ENCODE results near the gene IKZF2.

DNA sequence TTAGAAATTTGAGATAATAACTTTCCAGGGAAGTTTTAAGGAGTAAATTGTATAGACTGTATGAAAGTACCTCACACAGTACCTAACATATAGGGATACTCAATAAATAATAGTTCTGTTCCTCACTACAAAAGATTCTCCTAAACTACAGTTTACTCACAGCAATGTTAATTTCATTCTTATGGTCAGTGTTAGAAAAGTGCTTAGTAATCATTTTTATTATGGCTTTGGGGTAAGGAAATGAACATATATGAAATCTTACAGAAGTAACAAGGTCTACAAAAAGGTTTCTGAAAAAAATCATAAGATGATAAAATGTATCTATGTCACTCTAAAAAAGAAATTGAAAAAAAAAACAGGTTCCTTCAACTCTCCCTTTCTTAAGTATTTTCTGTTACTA lies 67.2 kb downstream of the IKZF2 start:
- TF ChIP-seq, protein P1, sequence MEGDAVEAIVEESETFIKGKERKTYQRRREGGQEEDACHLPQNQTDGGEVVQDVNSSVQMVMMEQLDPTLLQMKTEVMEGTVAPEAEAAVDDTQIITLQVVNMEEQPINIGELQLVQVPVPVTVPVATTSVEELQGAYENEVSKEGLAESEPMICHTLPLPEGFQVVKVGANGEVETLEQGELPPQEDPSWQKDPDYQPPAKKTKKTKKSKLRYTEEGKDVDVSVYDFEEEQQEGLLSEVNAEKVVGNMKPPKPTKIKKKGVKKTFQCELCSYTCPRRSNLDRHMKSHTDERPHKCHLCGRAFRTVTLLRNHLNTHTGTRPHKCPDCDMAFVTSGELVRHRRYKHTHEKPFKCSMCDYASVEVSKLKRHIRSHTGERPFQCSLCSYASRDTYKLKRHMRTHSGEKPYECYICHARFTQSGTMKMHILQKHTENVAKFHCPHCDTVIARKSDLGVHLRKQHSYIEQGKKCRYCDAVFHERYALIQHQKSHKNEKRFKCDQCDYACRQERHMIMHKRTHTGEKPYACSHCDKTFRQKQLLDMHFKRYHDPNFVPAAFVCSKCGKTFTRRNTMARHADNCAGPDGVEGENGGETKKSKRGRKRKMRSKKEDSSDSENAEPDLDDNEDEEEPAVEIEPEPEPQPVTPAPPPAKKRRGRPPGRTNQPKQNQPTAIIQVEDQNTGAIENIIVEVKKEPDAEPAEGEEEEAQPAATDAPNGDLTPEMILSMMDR (conservative IDR thresholded peaks at IDR 0.05; ENCODE audit: low read length): no peak
- no peak for TF ChIP-seq EZH2phosphoT487 (IDR thresholded peaks at IDR 0.05; ENCODE audit: borderline replicate concordance, low read depth, low read length)

Measured in OCI-LY7 (cell line).